Liver (tissue), 9 donors: ENCODE data around the gene CMC2. TPM values are rescaled to one million over a fixed set of nuclear protein-coding genes. Genes with fewer than 3 reads are reported as not detected.
A peak's percentile ranks its signal among the peaks of the same experiment; 100 is the strongest.

Experiments
- DNase-seq: peaks from one replicate; pipeline ENCODE4 v3.0.0-alpha.2; 2017; ENCODE audit warnings: low spot score
- H3K27ac ChIP-seq, 2 donors: one replicate each; pipeline ENCODE4 v1.7.0; 2013; ENCODE audit warnings: inconsistent platforms in 2 of 2, low read length in 2 of 2, control low read depth in 1 of 2, low read depth in 1 of 2, mild to moderate bottlenecking in 1 of 2
- H3K27me3 ChIP-seq, 4 donors: one replicate each; pipeline versions ENCODE4 v1.6.1 to v1.7.0; 2013; ENCODE audit warnings: low read length in 3 of 4, inconsistent platforms in 1 of 4, mild to moderate bottlenecking in 1 of 4, moderate library complexity in 1 of 4; ENCODE audit not compliant: control insufficient read depth in 4 of 4, insufficient read depth in 4 of 4
- H3K36me3 ChIP-seq, 4 donors: one replicate each; pipeline versions ENCODE4 v1.6.1 to v1.7.0; 2013; ENCODE audit warnings: low read length in 3 of 4, mild to moderate bottlenecking in 3 of 4, low read depth in 1 of 4, moderate library complexity in 1 of 4; ENCODE audit not compliant: control insufficient read depth in 4 of 4, insufficient read depth in 3 of 4
- H3K4me1 ChIP-seq, 4 donors: one replicate each; pipeline versions ENCODE4 v1.6.1 to v1.7.0; 2013; ENCODE audit warnings: low read length in 3 of 4, mild to moderate bottlenecking in 3 of 4, moderate library complexity in 1 of 4; ENCODE audit not compliant: control insufficient read depth in 4 of 4, insufficient read depth in 4 of 4
- H3K4me3 ChIP-seq, 3 donors: one replicate each; pipeline versions ENCODE4 v1.6.1 to v1.7.0; 2013; ENCODE audit warnings: low read length in 3 of 3, control low read depth in 1 of 3, low read depth in 1 of 3, mild to moderate bottlenecking in 1 of 3
- H3K9ac ChIP-seq, 2 donors: one replicate each; pipeline ENCODE4 v1.7.0; 2013; ENCODE audit warnings: low read length in 2 of 2, mild to moderate bottlenecking in 2 of 2, moderate library complexity in 2 of 2, control low read depth in 1 of 2, low read depth in 1 of 2
- H3K9me3 ChIP-seq, 4 donors: one replicate each; pipeline versions ENCODE4 v1.6.1 to v1.7.0; 2013; ENCODE audit warnings: low read length in 3 of 4; ENCODE audit not compliant: control insufficient read depth in 4 of 4
- ATF3 ChIP-seq: IDR thresholded peaks from 2 replicates; pipeline ENCODE4 v1.6.1; 2016; ENCODE audit warnings: antibody characterized with exemption
- EGR1 ChIP-seq, 2 donors: IDR thresholded peaks; 2 replicates each; pipeline ENCODE4 v1.6.1; 2016 to 2018; ENCODE audit warnings: antibody characterized with exemption in 2 of 2, low read depth in 2 of 2
- FOXA1 ChIP-seq: IDR thresholded peaks from 2 replicates; pipeline ENCODE4 v1.6.1; 2016; ENCODE audit warnings: antibody characterized with exemption
- FOXA2 ChIP-seq: IDR thresholded peaks from 2 replicates; pipeline ENCODE4 v1.6.1; 2016; ENCODE audit warnings: antibody characterized with exemption
- GABPA ChIP-seq, 2 donors: IDR thresholded peaks in 1 of 2; conservative IDR thresholded peaks in 1 of 2; 2 replicates each; pipeline ENCODE4 v1.6.1; 2016; ENCODE audit warnings: antibody characterized with exemption in 2 of 2, mild to moderate bottlenecking in 1 of 2, moderate library complexity in 1 of 2
- HNF4A ChIP-seq, 2 donors: conservative IDR thresholded peaks; 2 replicates each; pipeline ENCODE4 v1.6.1; 2016; ENCODE audit warnings: antibody characterized with exemption in 2 of 2, mild to moderate bottlenecking in 2 of 2
- HNF4G ChIP-seq: IDR thresholded peaks from 2 replicates; pipeline ENCODE4 v1.6.1; 2016; ENCODE audit warnings: antibody characterized with exemption
- JUND ChIP-seq, 2 donors: IDR thresholded peaks; 2 replicates each; pipeline ENCODE4 v1.6.1; 2016; ENCODE audit warnings: antibody characterized with exemption in 2 of 2
- MAX ChIP-seq: IDR thresholded peaks from 2 replicates; pipeline ENCODE4 v1.6.1; 2016; ENCODE audit warnings: antibody characterized with exemption
- NR2F2 ChIP-seq: IDR thresholded peaks from 2 replicates; pipeline ENCODE4 v1.6.1; 2016; ENCODE audit warnings: antibody characterized with exemption
- RAD21 ChIP-seq, 2 donors: IDR thresholded peaks; 2 replicates each; pipeline ENCODE4 v1.6.1; 2016; ENCODE audit warnings: antibody characterized with exemption in 2 of 2, mild to moderate bottlenecking in 2 of 2
- REST ChIP-seq: IDR thresholded peaks from 2 replicates; pipeline ENCODE4 v1.6.1; 2016; ENCODE audit warnings: antibody characterized with exemption, mild to moderate bottlenecking
- RXRA ChIP-seq, 2 donors: IDR thresholded peaks; 2 replicates each; pipeline ENCODE4 v1.6.1; 2017 to 2018; ENCODE audit warnings: antibody characterized with exemption in 2 of 2, mild to moderate bottlenecking in 1 of 2
- SP1 ChIP-seq: IDR thresholded peaks from 2 replicates; pipeline ENCODE4 v1.6.1; 2018; ENCODE audit warnings: antibody characterized with exemption, mild to moderate bottlenecking
- TAF1 ChIP-seq: conservative IDR thresholded peaks from 2 replicates; pipeline ENCODE4 v1.6.1; 2016; ENCODE audit warnings: antibody characterized with exemption, mild to moderate bottlenecking
- YY1 ChIP-seq: IDR thresholded peaks from 2 replicates; pipeline ENCODE4 v1.6.1; 2016; ENCODE audit warnings: antibody characterized with exemption, mild to moderate bottlenecking
- WGBS: extraction: QIAGEN DNeasy Blood & Tissue Kit; methylation state at CpG from one replicate; pipeline ENCODE4 v1.1.7; 2013; 5-methylcytosine and 5-hydroxymethylcytosine counted together
- polyA plus RNA-seq, 2 donors: library from polyadenylated mRNA; stranded (reverse) in 1 of 2; unstranded in 1 of 2; fragments of 200-250 nt in 1 of 2; fragments of >200 nt in 1 of 2; fragmentation: Nextera tagmentation in 1 of 2; extraction: Ambion mirVana in 1 of 2; gene quantifications; one replicate each; pipeline versions ENCODE4 v1.2.1 to v1.2.3, GENCODE V29; 2013 to 2015
- total RNA-seq, 2 donors: library from RNA; depleted of rRNA; stranded (reverse); fragments of >200 nt; gene quantifications; one replicate each; pipeline ENCODE4 v1.2.3, GENCODE V29; 2014
- TF ChIP-seq, protein P1 (sequence below): fragments of 150-350 bp; IDR thresholded peaks from 2 replicates; pipeline ENCODE4 v1.5.1; 2017; ENCODE audit warnings: improper control_type of control experiment, low read depth, low read length; ENCODE audit not compliant: missing input control
- TF ChIP-seq, protein P2 (sequence below): IDR thresholded peaks from 2 replicates; pipeline ENCODE4 v1.6.1; 2016; ENCODE audit warnings: antibody characterized with exemption
- donor health status: healthy.
- donor health status: healthy.
- donor health status: healthy.
- donor health status: healthy.
- donor health status: healthy.

CMC2 gene
- total and polyA plus RNA-seq, 4 donors = 26.2 to 98.4 (median 42.5) TPM

- WGBS = 15% methylated on average over 2 of the region's 2 CpGs
- H3K4me3 ChIP-seq = no peak overlapping the region
- no peaks in the 10 kb centered on the region for H3K9me3 ChIP-seq
- no peaks in the 10 kb centered on the region for H3K27me3 ChIP-seq
- H3K27ac ChIP-seq = no peak overlapping the region
- TF ChIP-seq FOXA2 = no peak
- TF ChIP-seq JUND (IDR thresholded peaks at IDR 0.05) = no peak
- TF ChIP-seq RAD21 (IDR thresholded peaks at IDR 0.05) = no peak
- no peak for TF ChIP-seq HNF4G
- DNase-seq = no peak
- no peaks in the 10 kb centered on the region for H3K36me3 ChIP-seq
- no peak overlapping the region for H3K9ac ChIP-seq
- H3K4me1 ChIP-seq = peaks cover 14 to 81% (median 55%) of the 10 kb centered on the region in 4 donors
Observed at GRCh38 chr16:80989801-80990200, 16.9 kb downstream of the CMC2 start.

DNA sequence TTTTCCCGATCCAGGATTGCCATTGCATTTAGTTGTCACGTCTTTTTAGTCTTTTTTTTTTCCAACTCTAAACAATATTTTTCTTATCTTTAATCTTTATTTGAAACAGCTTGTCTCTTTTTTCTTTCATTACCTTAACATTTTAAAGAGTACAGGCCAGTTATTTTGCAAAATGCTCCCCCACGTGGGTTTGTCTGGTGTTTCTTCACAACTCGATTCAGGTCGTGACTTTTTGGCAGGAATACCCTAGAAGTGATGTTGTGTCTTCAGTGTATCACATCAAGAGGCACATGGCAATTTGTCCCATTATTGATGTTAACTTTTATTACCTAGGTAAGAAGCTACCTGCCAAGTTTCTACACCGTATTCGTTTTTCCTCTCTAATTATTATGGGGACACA is 17.9 kb downstream of the CMC2 start:
- peaks cover 14 to 73% (median 53%) of the 10 kb centered on the region in 4 donors for H3K4me1 ChIP-seq
- no peak overlapping the region for H3K4me3 ChIP-seq
- TF ChIP-seq EGR1 (IDR thresholded peaks at IDR 0.05; ENCODE audit: low read depth in 2 of 2) (no peak), HNF4G (no peak), ATF3 (no peak), NR2F2 (no peak), FOXA2 (no peak), SP1 (no peak), FOXA1 (no peak), TAF1 (no peak), MAX (no peak), HNF4A (conservative IDR thresholded peaks at IDR 0.05) (peak in 1 of 2 donors; percentile 5), REST (no peak), RXRA (IDR thresholded peaks at IDR 0.05) (peak in 1 of 2 donors; percentile 27), JUND (IDR thresholded peaks at IDR 0.05) (no peak), RAD21 (IDR thresholded peaks at IDR 0.05) (peak; percentile 62 to 66), GABPA (IDR thresholded peaks at IDR 0.05 in 1 of 2, conservative IDR thresholded peaks at IDR 0.05 in 1 of 2) (no peak), YY1 (no peak)
- TF ChIP-seq, protein P1, sequence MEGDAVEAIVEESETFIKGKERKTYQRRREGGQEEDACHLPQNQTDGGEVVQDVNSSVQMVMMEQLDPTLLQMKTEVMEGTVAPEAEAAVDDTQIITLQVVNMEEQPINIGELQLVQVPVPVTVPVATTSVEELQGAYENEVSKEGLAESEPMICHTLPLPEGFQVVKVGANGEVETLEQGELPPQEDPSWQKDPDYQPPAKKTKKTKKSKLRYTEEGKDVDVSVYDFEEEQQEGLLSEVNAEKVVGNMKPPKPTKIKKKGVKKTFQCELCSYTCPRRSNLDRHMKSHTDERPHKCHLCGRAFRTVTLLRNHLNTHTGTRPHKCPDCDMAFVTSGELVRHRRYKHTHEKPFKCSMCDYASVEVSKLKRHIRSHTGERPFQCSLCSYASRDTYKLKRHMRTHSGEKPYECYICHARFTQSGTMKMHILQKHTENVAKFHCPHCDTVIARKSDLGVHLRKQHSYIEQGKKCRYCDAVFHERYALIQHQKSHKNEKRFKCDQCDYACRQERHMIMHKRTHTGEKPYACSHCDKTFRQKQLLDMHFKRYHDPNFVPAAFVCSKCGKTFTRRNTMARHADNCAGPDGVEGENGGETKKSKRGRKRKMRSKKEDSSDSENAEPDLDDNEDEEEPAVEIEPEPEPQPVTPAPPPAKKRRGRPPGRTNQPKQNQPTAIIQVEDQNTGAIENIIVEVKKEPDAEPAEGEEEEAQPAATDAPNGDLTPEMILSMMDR = peak; percentile 16
- TF ChIP-seq, protein P2, sequence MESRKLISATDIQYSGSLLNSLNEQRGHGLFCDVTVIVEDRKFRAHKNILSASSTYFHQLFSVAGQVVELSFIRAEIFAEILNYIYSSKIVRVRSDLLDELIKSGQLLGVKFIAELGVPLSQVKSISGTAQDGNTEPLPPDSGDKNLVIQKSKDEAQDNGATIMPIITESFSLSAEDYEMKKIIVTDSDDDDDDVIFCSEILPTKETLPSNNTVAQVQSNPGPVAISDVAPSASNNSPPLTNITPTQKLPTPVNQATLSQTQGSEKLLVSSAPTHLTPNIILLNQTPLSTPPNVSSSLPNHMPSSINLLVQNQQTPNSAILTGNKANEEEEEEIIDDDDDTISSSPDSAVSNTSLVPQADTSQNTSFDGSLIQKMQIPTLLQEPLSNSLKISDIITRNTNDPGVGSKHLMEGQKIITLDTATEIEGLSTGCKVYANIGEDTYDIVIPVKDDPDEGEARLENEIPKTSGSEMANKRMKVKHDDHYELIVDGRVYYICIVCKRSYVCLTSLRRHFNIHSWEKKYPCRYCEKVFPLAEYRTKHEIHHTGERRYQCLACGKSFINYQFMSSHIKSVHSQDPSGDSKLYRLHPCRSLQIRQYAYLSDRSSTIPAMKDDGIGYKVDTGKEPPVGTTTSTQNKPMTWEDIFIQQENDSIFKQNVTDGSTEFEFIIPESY = no peak
- H3K9me3 ChIP-seq = no peaks in the 10 kb centered on the region
- H3K27ac ChIP-seq = no peak overlapping the region
- no peak overlapping the region for H3K9ac ChIP-seq
- 36% methylated on average over 7 of the region's 7 CpGs for WGBS
- DNase-seq = no peak
- H3K36me3 ChIP-seq = no peaks in the 10 kb centered on the region
- no peaks in the 10 kb centered on the region for H3K27me3 ChIP-seq
